ENCODE measurements around the gene PSME3. TPM values are rescaled to one million over a fixed set of nuclear protein-coding genes. Genes with fewer than 3 reads are reported as not detected.

The PSME3 gene
- total RNA-seq, 8 experiments from 2014 or later, result 31.7 to 169 (median 69.6) TPM

GRCh38 chr17:42798011-42798382 is 35.2 kb upstream of the PSME3 start:
- Histone ChIP-seq H3K27ac (peak overlapping the region; percentile 46 to 77), H3K4me3 (peak overlapping the region; percentile 66 to 99 (median 91)), H3K4me1 (replicated peaks in 1 of 2) (peaks cover 4 to 5% of the 10 kb centered on the region in 2 donors)
- ATAC-seq (replicated peaks in 6 of 8), result peak in 3 of 8 experiments; percentile 2 to 23 (median 9)
- WGBS, 10 experiments, result 0 to 47% (median 15%) methylated on average over 1 to 10 of the region's 10 CpGs; no CpG with 5 or more reads in 1 of the 10 experiments
- in situ Hi-C loops (cut with MboI; ENCODE audit: low pct_unique_long_range_greater_than_20kb in 2 of 9, low sequenced_read_pairs in 9 of 9, unreplicated experiment in 9 of 9), result no loop called here

- H3K4me1 ChIP-seq (replicated peaks in 1 of 2), result peaks cover 4 to 5% of the 10 kb centered on the region in 2 donors
- in situ Hi-C loops (cut with MboI; ENCODE audit: low pct_unique_long_range_greater_than_20kb in 2 of 9, low sequenced_read_pairs in 9 of 9, unreplicated experiment in 9 of 9), result no loop called here
- peak; percentile 97 to 100 (median 98) for ATAC-seq (replicated peaks in 6 of 8)
- H3K4me3 ChIP-seq, result peak within 1 kb of the TSS; percentile 66 to 99 (median 91)
- 0 to 69% (median 10%) methylated on average over 1 to 50 of the region's 66 CpGs; no CpG with 5 or more reads in 1 of the 10 experiments for WGBS, 10 experiments
- peak within 1 kb of the TSS; percentile 46 to 77 for H3K27ac ChIP-seq
These were observed 34.5 kb upstream of the PSME3 start, which contains the start of the genes CNTD1 and COA3 for GRCh38 chr17:42798383-42799380. TSS of gene CNTD1 (plus strand) at chr17:42798861. CDS start at chr17:42799068, 207 bp downstream. TSS of gene COA3 (minus strand) at chr17:42798704. CDS start at chr17:42798681, 23 bp downstream.

GRCh38 chr17:42803074-42803883 is 29.9 kb upstream of the PSME3 start:
- WGBS, 10 experiments, result 0 to 54% (median 33%) methylated on average over 1 to 2 of the region's 2 CpGs; no CpG with 5 or more reads in 3 of the 10 experiments
- no peak for ATAC-seq (replicated peaks in 6 of 8)
- in situ Hi-C loops (cut with MboI; ENCODE audit: low pct_unique_long_range_greater_than_20kb in 2 of 9, low sequenced_read_pairs in 9 of 9, unreplicated experiment in 9 of 9), result no loop called here

GRCh38 chr17:42804918-42805367 is 28.3 kb upstream of the PSME3 start:
- Histone ChIP-seq H3K27ac (no peak overlapping the region), H3K4me1 (replicated peaks in 1 of 2) (no peaks in the 10 kb centered on the region), H3K4me3 (no peak overlapping the region)
- WGBS, 10 experiments, result 60 to 100% (median 89%) methylated on average over 1 of the region's 1 CpG; no CpG with 5 or more reads in 6 of the 10 experiments
- ATAC-seq (replicated peaks in 6 of 8), result peak in 3 of 8 experiments; percentile 13 to 87 (median 62)
- in situ Hi-C loops (cut with MboI; ENCODE audit: low pct_unique_long_range_greater_than_20kb in 2 of 9, low sequenced_read_pairs in 9 of 9, unreplicated experiment in 9 of 9), result no loop called here

More at GRCh38 chr17:42803074-42803883, 29.9 kb upstream of the PSME3 start:
- H3K27ac ChIP-seq, result no peak overlapping the region
- H3K4me3 ChIP-seq, result no peak overlapping the region
- H3K4me1 ChIP-seq (replicated peaks in 1 of 2), result no peaks in the 10 kb centered on the region

- Histone ChIP-seq H3K27ac (no peak overlapping the region), H3K4me1 (replicated peaks in 1 of 2) (no peaks in the 10 kb centered on the region), H3K4me3 (no peak overlapping the region)
- no peak for ATAC-seq (replicated peaks in 6 of 8)
- WGBS, 10 experiments, result 83 to 100% (median 100%) methylated on average over 1 of the region's 1 CpG; no CpG with 5 or more reads in 7 of the 10 experiments
- in situ Hi-C loops (cut with MboI; ENCODE audit: low pct_unique_long_range_greater_than_20kb in 2 of 9, low sequenced_read_pairs in 9 of 9, unreplicated experiment in 9 of 9), result no loop called here
These were observed 26.9 kb upstream of the PSME3 start for GRCh38 chr17:42806249-42806648.

GRCh38 chr17:42809250-42809649 is 23.9 kb upstream of the PSME3 start:
- 0 to 90% (median 77%) methylated on average over 1 to 3 of the region's 3 CpGs; no CpG with 5 or more reads in 1 of the 10 experiments for WGBS, 10 experiments
- no peak overlapping the region for H3K27ac ChIP-seq

GRCh38 chr17:42814633-42815399 is 18.4 kb upstream of the PSME3 start:
- H3K4me1 ChIP-seq (replicated peaks in 1 of 2), result no peaks in the 10 kb centered on the region
- no peak overlapping the region for H3K4me3 ChIP-seq
- WGBS, 10 experiments, result 10 to 100% (median 88%) methylated on average over 1 to 8 of the region's 8 CpGs
- H3K27ac ChIP-seq, result no peak overlapping the region
- peak in 1 of 8 experiments; percentile 43 for ATAC-seq (replicated peaks in 6 of 8)
- in situ Hi-C loops (cut with MboI; ENCODE audit: low pct_unique_long_range_greater_than_20kb in 2 of 9, low sequenced_read_pairs in 9 of 9, unreplicated experiment in 9 of 9), result no loop called here

More at GRCh38 chr17:42809250-42809649, 23.9 kb upstream of the PSME3 start:
- ATAC-seq (replicated peaks in 6 of 8), result peak in 2 of 8 experiments; percentile 27 to 42
- no peak overlapping the region for H3K4me3 ChIP-seq
- in situ Hi-C loops (cut with MboI; ENCODE audit: low pct_unique_long_range_greater_than_20kb in 2 of 9, low sequenced_read_pairs in 9 of 9, unreplicated experiment in 9 of 9), result no loop called here
- no peaks in the 10 kb centered on the region for H3K4me1 ChIP-seq (replicated peaks in 1 of 2)

- ATAC-seq (replicated peaks in 6 of 8), result no peak
- WGBS, 10 experiments, result 40 to 80% (median 43%) methylated on average over 1 of the region's 1 CpG; no CpG with 5 or more reads in 7 of the 10 experiments
- Histone ChIP-seq H3K27ac (no peak overlapping the region), H3K4me1 (replicated peaks in 1 of 2) (peaks cover 1 to 4% of the 10 kb centered on the region in 2 donors), H3K4me3 (no peak overlapping the region)
- in situ Hi-C loops (cut with MboI; ENCODE audit: low pct_unique_long_range_greater_than_20kb in 2 of 9, low sequenced_read_pairs in 9 of 9, unreplicated experiment in 9 of 9), result no loop called here
These were observed 15.3 kb upstream of the PSME3 start for GRCh38 chr17:42817866-42818265.

GRCh38 chr17:42818379-42818778 is 14.8 kb upstream of the PSME3 start:
- H3K4me3 ChIP-seq, result no peak overlapping the region
- in situ Hi-C loops (cut with MboI; ENCODE audit: low pct_unique_long_range_greater_than_20kb in 2 of 9, low sequenced_read_pairs in 9 of 9, unreplicated experiment in 9 of 9), result no loop called here
- 50 to 100% (median 83%) methylated on average over 1 to 4 of the region's 5 CpGs; no CpG with 5 or more reads in 4 of the 10 experiments for WGBS, 10 experiments
- H3K4me1 ChIP-seq (replicated peaks in 1 of 2), result peaks cover 6 to 9% of the 10 kb centered on the region in 2 donors
- no peak for ATAC-seq (replicated peaks in 6 of 8)
- H3K27ac ChIP-seq, result no peak overlapping the region

- H3K27ac ChIP-seq, result no peak overlapping the region
- 0 to 29% (median 0%) methylated on average over 1 of the region's 2 CpGs; no CpG with 5 or more reads in 3 of the 10 experiments for WGBS, 10 experiments
- H3K4me3 ChIP-seq, result no peak overlapping the region
- in situ Hi-C loops (cut with MboI; ENCODE audit: low pct_unique_long_range_greater_than_20kb in 2 of 9, low sequenced_read_pairs in 9 of 9, unreplicated experiment in 9 of 9), result no loop called here
- ATAC-seq (replicated peaks in 6 of 8), result peak in 3 of 8 experiments; percentile 3 to 17 (median 9)
- H3K4me1 ChIP-seq (replicated peaks in 1 of 2), result peaks cover 8 to 10% of the 10 kb centered on the region in 2 donors
These were observed 13.2 kb upstream of the PSME3 start for GRCh38 chr17:42819939-42820535.

- no peak for ATAC-seq (replicated peaks in 6 of 8)
- in situ Hi-C loops (cut with MboI; ENCODE audit: low pct_unique_long_range_greater_than_20kb in 2 of 9, low sequenced_read_pairs in 9 of 9, unreplicated experiment in 9 of 9), result no loop called here
- H3K4me1 ChIP-seq (replicated peaks in 1 of 2), result peaks cover 8 to 10% of the 10 kb centered on the region in 2 donors
- no peak overlapping the region for H3K4me3 ChIP-seq
- 89 to 100% (median 100%) methylated on average over 1 to 3 of the region's 7 CpGs; no CpG with 5 or more reads in 6 of the 10 experiments for WGBS, 10 experiments
- H3K27ac ChIP-seq, result no peak overlapping the region
These were observed 12.0 kb upstream of the PSME3 start for GRCh38 chr17:42821176-42821575.

Measured in motor neuron (in vitro differentiated cells).